Fibroblast of the aortic adventitia (primary cell): ENCODE results near the gene PRDM11. TPM values are rescaled to one million over a fixed set of nuclear protein-coding genes. Genes with fewer than 3 reads are reported as not detected.

Experiments used
- DNase-seq: peaks from one replicate; pipeline ENCODE4 v3.0.0-alpha.2; 2010; ENCODE audit warnings: low read depth
- H3K4me3 ChIP-seq: 2 replicates; pipeline ENCODE4 v1.5.1; 2011; ENCODE audit warnings: low read depth, mild to moderate bottlenecking, control low read depth, low read length, moderate library complexity
- CTCF ChIP-seq: IDR thresholded peaks from 2 replicates; pipeline ENCODE4 v1.5.1; 2011; ENCODE audit warnings: mild to moderate bottlenecking, low read length, control low read depth, inconsistent platforms; ENCODE audit not compliant: insufficient read depth
- total RNA-seq: library from RNA; depleted of rRNA; stranded (reverse); fragments of >200 nt; gene quantifications from 2 replicates; pipeline ENCODE4 v1.2.3, GENCODE V29; 2012; ENCODE audit warnings: low replicate concordance

Gene PRDM11
- total RNA-seq, 1 donor: 5.3 TPM

DNA sequence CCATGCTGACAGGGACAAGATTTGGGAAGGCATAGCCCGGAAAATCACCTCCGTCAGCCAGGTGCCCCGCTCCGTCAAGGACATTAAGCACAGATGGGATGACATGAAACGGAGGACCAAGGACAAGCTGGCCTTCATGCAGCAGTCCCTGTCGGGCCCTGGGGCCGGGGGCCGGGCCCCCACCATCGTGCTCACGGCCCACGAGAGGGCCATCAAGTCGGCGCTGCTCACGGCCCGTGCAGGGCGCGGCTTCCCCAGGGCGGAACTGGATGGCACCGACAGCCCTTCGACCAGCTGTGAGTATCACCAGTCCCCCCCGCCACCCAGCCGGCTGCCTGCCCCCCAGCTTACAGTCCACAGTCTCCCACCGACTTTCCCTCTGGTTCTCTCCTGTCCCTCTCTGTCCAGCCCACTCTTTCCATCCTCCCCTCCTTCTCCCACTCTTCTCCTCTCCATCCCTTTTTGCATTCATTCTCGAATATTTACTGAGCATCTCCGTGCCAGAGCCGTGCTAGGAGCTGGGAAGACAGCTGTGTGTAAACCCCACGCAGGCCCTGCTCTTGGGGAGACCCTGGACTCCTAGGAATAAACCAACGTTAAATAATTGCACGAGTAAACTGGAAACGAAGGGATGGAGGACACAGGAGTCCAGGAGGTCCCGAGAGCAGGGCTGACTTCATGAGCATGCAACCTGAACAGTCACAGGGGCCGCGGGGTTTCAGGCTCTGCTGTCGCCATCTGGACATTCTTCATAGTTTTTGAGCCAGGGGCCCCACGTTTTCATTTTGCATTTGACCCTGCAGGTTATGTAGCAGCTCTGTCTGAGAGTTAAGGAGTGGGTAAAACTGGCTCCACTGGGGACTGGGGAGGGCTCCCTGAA, 62.8 kb downstream of the PRDM11 start:
- DNase-seq: no peak
- no peak overlapping the region for H3K4me3 ChIP-seq
- no peak for TF ChIP-seq CTCF

DNA sequence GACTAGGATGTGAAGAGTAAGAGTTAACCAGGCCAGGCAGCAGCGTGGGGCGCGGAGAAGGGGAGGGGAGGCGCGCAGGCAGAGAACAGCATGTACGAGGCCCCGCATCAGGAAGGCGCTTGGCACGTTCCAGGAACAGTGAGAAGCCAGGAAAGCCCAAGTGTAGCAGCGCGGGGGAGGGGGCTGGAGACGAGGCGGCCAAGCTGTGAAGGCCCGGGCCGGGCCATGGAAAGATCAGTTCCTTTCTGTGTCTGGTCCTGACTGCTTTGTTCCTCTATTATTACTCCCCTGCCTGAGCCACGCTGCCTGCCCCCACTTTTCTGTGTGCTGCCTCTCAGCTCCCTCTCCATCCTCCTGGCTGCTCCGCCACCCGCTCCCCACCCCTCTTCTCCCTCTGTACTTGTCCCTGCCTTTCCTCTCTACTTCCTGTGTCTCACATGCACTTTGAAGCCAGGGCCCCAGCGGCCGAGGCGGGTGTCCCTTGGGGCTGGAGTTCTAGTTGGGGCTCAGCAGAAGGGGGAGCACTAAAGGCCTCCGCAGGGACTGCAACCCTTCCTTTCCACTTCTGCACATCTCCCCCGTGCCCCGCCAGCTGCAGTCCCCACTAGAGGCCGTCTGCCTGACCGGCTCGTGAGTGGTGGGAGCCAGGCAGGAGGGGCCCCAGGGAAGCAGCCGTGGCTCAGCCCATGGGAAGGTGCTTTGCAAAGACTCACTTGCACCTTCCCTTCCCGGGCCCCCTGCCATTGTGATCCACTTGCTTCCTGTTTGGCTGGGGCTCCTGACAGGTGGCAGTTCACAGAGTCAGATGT, 63.7 kb downstream of the PRDM11 start:
- DNase-seq: peak; percentile 36
- H3K4me3 ChIP-seq: no peak overlapping the region
- TF ChIP-seq CTCF: no peak

GRCh38 chr11:45210846-45211245, 64.4 kb downstream of the PRDM11 start:
- H3K4me3 ChIP-seq: no peak overlapping the region
- no peak for TF ChIP-seq CTCF
- DNase-seq: no peak

GRCh38 chr11:45211732-45212131, 65.3 kb downstream of the PRDM11 start:
- peak; percentile 3 for TF ChIP-seq CTCF
- no peak for DNase-seq

GRCh38 chr11:45212566-45213315, 66.3 kb downstream of the PRDM11 start:
- DNase-seq: no peak
- TF ChIP-seq CTCF: no peak
- H3K4me3 ChIP-seq: no peak overlapping the region

More at GRCh38 chr11:45211732-45212131, 65.3 kb downstream of the PRDM11 start:
- H3K4me3 ChIP-seq: no peak overlapping the region

DNA sequence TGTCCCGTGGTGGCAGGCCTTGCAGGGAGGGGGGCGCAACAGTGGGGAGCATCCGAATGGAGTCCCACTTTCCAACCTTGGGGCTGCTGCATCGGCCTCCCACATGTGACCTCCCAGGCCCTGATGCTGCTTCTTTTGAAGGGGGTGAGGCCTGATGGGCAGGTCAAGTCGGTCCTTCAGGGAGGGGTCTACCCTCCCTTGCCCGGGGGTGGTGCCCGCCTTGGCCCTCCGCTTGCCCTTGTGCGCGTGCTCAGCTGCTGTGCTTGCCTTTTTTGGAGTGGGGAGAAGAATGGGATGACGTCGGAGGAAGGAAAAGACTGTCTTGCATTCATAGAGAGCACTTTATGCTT, 66.9 kb downstream of the PRDM11 start:
- no peak for DNase-seq
- no peak for TF ChIP-seq CTCF
- H3K4me3 ChIP-seq: no peak overlapping the region
